ENCODE measurements around the gene GJA8.
"Not testable (repeated sequence)": the region's sequence is repeated elsewhere in the genome, so short reads cannot be mapped to it uniquely, and the experiment has no call there.

The GJA8 gene

GRCh38 chr1:147902253-147902845 is at the start of gene GJA8:
Gene GJA8 (plus strand): TSS chr1:147902795. CDS start chr1:147907956, 5,161 bp downstream.
- DNase-seq = no peak

- no peak for DNase-seq
These were observed 49.2 kb upstream of the GJA8 start for GRCh38 chr1:147853391-147853790.

- peak; percentile 19 to 25 for DNase-seq
These were observed 47.6 kb upstream of the GJA8 start for GRCh38 chr1:147854989-147855388.

- DNase-seq = not testable (repeated sequence)
These were observed 46.6 kb upstream of the GJA8 start for GRCh38 chr1:147855996-147856395.

GRCh38 chr1:147867204-147867603 is 35.4 kb upstream of the GJA8 start:
- DNase-seq = not testable (repeated sequence)

GRCh38 chr1:147878022-147878421 is 24.6 kb upstream of the GJA8 start:
- DNase-seq = no peak

- no peak for DNase-seq
These were observed 22.7 kb upstream of the GJA8 start for GRCh38 chr1:147879911-147880310.

- no peak for DNase-seq
These were observed 20.1 kb upstream of the GJA8 start for GRCh38 chr1:147882535-147882934.

GRCh38 chr1:147890177-147890790 is 12.3 kb upstream of the GJA8 start:
- peak; percentile 82 to 99 for DNase-seq

GRCh38 chr1:147891088-147891487 is 11.5 kb upstream of the GJA8 start:
- peak; percentile 40 to 59 for DNase-seq

GRCh38 chr1:147892216-147892615 is 10.4 kb upstream of the GJA8 start:
- DNase-seq = peak; percentile 79

GRCh38 chr1:147892731-147893214 is 9.8 kb upstream of the GJA8 start:
- peak; percentile 73 to 92 for DNase-seq

- DNase-seq = no peak
These were observed 7.5 kb upstream of the GJA8 start for GRCh38 chr1:147895123-147895522.

- no peak for DNase-seq
These were observed 5.4 kb upstream of the GJA8 start for GRCh38 chr1:147897029-147897752.

GRCh38 chr1:147897789-147898188 is 4.8 kb upstream of the GJA8 start:
- no peak for DNase-seq

- no peak for DNase-seq
These were observed 2.1 kb downstream of the GJA8 start for GRCh38 chr1:147904726-147905125.

GRCh38 chr1:147907786-147908509 is 5.4 kb downstream of the GJA8 start:
- DNase-seq = no peak

GRCh38 chr1:147912553-147912952 is 10.0 kb downstream of the GJA8 start:
- DNase-seq = no peak

- no peak for DNase-seq
These were observed 10.9 kb downstream of the GJA8 start for GRCh38 chr1:147913362-147913942.

- no peak for DNase-seq
These were observed 17.3 kb downstream of the GJA8 start for GRCh38 chr1:147919896-147920295.

- no peak for DNase-seq
These were observed 22.2 kb downstream of the GJA8 start for GRCh38 chr1:147924813-147925212.

GRCh38 chr1:147927215-147927614 is 24.6 kb downstream of the GJA8 start:
- DNase-seq = not testable (repeated sequence)

GRCh38 chr1:147927689-147928088 is 25.1 kb downstream of the GJA8 start:
- not testable (repeated sequence) for DNase-seq
